HEK293T (cell line): ENCODE results near the gene MLF2.
A peak's percentile ranks its signal among the peaks of the same experiment; 100 is the strongest.

ENCODE experiments used
- CTCF ChIA-PET: fragments of 350-600 bp; formaldehyde crosslinking; extraction: SDS; loops from one replicate; lab custom pipeline; 2021; ENCODE audit warnings: antibody characterized with exemption, inconsistent platforms; lab: Yijun Ruan, JAX
- POLR2A ChIA-PET: fragments of 350-600 bp; formaldehyde crosslinking; extraction: SDS; loops from one replicate; lab custom pipeline; 2020; ENCODE audit warnings: antibody characterized with exemption, inconsistent platforms; lab: Yijun Ruan, JAX
- DNase-seq: peaks from one replicate; pipeline ENCODE4 v3.0.0; 2012; ENCODE audit warnings: mixed read lengths; ENCODE audit errors: extremely low spot score
- ARNT ChIP-seq: fragments of 450-650 bp; IDR thresholded peaks from 2 replicates; pipeline ENCODE4 v1.6.1; 2017; ENCODE audit warnings: mild to moderate bottlenecking
- BHLHE40 ChIP-seq: fragments of 450-650 bp; IDR thresholded peaks from 2 replicates; pipeline ENCODE4 v1.6.1; 2016; ENCODE audit warnings: mild to moderate bottlenecking, moderate library complexity, borderline replicate concordance
- CTBP1 ChIP-seq: fragments of 450-650 bp; IDR thresholded peaks from 2 replicates; pipeline ENCODE4 v1.6.1; 2016; ENCODE audit warnings: borderline replicate concordance
- ELF4 ChIP-seq: fragments of 450-650 bp; IDR thresholded peaks from 2 replicates; pipeline ENCODE4 v1.6.1; 2017; ENCODE audit warnings: antibody characterized with exemption
- FOXA1 ChIP-seq: fragments of 450-650 bp; IDR thresholded peaks from 2 replicates; pipeline ENCODE4 v1.6.1; 2016; ENCODE audit warnings: mild to moderate bottlenecking
- FOXK2 ChIP-seq: fragments of 450-650 bp; IDR thresholded peaks from 2 replicates; pipeline ENCODE4 v1.6.1; 2016; ENCODE audit warnings: mild to moderate bottlenecking
- FOXM1 ChIP-seq: fragments of 450-650 bp; IDR thresholded peaks from 2 replicates; pipeline ENCODE4 v1.6.1; 2017; ENCODE audit warnings: mild to moderate bottlenecking, borderline replicate concordance
- HDGF ChIP-seq: fragments of 450-650 bp; IDR thresholded peaks from 2 replicates; pipeline ENCODE4 v1.6.1; 2017; ENCODE audit warnings: antibody characterized with exemption, borderline replicate concordance
- L3MBTL2 ChIP-seq: fragments of 450-650 bp; conservative IDR thresholded peaks from 2 replicates; pipeline ENCODE4 v1.6.1; 2016; ENCODE audit warnings: mild to moderate bottlenecking
- LEF1 ChIP-seq: fragments of 450-650 bp; IDR thresholded peaks from 2 replicates; pipeline ENCODE4 v1.6.1; 2017; ENCODE audit warnings: mild to moderate bottlenecking, borderline replicate concordance
- NFRKB ChIP-seq: fragments of 450-650 bp; IDR thresholded peaks from 2 replicates; pipeline ENCODE4 v1.6.1; 2016; ENCODE audit warnings: mild to moderate bottlenecking, moderate library complexity
- SP1 ChIP-seq: fragments of 450-650 bp; IDR thresholded peaks from 2 replicates; pipeline ENCODE4 v1.6.1; 2017
- SUZ12 ChIP-seq: fragments of 450-650 bp; IDR thresholded peaks from 2 replicates; pipeline ENCODE4 v1.6.1; 2016; ENCODE audit warnings: mild to moderate bottlenecking
- TARDBP ChIP-seq: fragments of 450-650 bp; IDR thresholded peaks from 2 replicates; pipeline ENCODE4 v1.6.1; 2016
- ZNF384 ChIP-seq: fragments of 450-650 bp; IDR thresholded peaks from 2 replicates; pipeline ENCODE4 v1.6.1; 2016
- TF ChIP-seq, protein P1 (sequence below): fragments of 450-650 bp; IDR thresholded peaks from 2 replicates; pipeline ENCODE4 v1.6.1; 2016

The MLF2 gene

DNA sequence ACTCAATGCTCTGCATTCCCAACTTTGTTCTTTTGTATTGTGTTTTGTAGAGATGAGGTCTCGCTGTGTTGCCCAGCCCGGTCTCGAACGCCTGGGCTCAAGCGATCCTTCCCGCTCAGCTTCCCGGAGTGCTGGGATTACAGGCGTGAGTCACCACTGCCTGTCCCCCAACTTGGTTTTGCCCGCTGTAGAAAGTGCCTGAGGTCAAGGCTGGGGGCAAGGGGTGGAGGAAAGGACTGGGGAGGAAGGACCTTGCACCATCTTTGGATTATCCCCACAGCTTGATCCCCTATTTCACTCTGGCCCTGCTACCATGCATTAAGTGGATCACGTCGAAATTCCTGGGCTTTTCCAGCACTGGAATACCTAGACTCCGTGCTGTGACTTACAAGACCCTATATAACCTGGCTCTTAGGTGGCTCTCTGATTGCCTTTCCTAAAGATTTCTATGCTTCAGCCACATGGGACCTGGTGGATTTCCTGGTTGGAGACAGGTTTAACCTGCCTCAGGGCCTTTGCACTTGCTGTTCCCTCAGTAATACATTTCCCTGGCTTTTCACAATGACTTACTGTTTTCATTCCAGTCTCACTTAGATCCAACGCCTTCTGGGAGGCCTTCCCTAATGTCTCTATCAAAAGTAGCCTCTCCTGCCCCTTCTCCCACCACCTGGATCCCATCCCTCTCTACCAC lies 51.7 kb downstream of the MLF2 start:
- TF ChIP-seq BHLHE40: no peak
- ChIA-PET POLR2A (no interaction called here), CTCF (interaction anchor here (2.5 kb wide), 1 partner anchor 12 kb away, joined by 11 read pairs; the partner anchor contains the start of gene ZNF384)
- no peak for DNase-seq

DNA sequence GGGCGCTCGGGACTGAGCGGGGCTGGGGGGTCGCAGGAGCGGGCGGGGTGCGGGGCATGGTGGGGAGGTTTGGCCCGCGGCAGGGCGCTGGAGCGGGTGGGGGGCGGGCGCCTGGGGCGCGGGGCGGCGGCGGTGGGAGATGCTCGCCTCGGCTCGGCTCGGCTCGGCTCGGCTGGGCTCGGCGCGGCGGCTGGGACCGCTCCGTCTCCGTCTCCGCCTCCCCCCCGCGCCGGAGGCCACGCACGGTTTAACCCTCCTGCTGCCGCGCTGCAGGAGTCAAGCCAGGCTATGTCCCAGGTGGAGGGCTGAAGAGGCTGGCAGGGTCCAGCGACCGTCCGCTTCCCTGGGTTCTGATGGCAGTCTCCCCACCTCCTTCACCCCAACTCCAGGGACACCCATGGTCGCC lies 52.3 kb downstream of the MLF2 start, which contains the start of gene PIANP:
PIANP (minus strand) TSS at position 170 of the 406 bp plus-strand sequence. CDS start 2,754 bp downstream, outside the sequence.
- TF ChIP-seq FOXA1: no peak
- TF ChIP-seq L3MBTL2: no peak
- no peak for TF ChIP-seq FOXM1
- no peak for TF ChIP-seq SP1
- TF ChIP-seq, protein P1, sequence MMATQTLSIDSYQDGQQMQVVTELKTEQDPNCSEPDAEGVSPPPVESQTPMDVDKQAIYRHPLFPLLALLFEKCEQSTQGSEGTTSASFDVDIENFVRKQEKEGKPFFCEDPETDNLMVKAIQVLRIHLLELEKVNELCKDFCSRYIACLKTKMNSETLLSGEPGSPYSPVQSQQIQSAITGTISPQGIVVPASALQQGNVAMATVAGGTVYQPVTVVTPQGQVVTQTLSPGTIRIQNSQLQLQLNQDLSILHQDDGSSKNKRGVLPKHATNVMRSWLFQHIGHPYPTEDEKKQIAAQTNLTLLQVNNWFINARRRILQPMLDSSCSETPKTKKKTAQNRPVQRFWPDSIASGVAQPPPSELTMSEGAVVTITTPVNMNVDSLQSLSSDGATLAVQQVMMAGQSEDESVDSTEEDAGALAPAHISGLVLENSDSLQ: no peak
- TF ChIP-seq LEF1: no peak
- TF ChIP-seq FOXK2: no peak
- TF ChIP-seq ZNF384: no peak
- TF ChIP-seq SUZ12: no peak
- TF ChIP-seq HDGF: no peak
- TF ChIP-seq NFRKB: no peak
- TF ChIP-seq CTBP1: no peak
- no peak for TF ChIP-seq BHLHE40
- TF ChIP-seq TARDBP: no peak
- TF ChIP-seq ELF4: no peak
- DNase-seq: peak; percentile 61
- CTCF ChIA-PET: interaction anchor here (2.5 kb wide), 1 partner anchor 11 kb away, joined by 11 read pairs; the partner anchor contains the start of gene ZNF384
- POLR2A ChIA-PET: interaction anchor here (1.3 to 2.9 kb wide), 3 partner anchors 12 to 52 kb away, joined by 6 to 37 read pairs (median 12); partner anchors contain the start of genes COPS7A, MLF2 and ZNF384

DNA sequence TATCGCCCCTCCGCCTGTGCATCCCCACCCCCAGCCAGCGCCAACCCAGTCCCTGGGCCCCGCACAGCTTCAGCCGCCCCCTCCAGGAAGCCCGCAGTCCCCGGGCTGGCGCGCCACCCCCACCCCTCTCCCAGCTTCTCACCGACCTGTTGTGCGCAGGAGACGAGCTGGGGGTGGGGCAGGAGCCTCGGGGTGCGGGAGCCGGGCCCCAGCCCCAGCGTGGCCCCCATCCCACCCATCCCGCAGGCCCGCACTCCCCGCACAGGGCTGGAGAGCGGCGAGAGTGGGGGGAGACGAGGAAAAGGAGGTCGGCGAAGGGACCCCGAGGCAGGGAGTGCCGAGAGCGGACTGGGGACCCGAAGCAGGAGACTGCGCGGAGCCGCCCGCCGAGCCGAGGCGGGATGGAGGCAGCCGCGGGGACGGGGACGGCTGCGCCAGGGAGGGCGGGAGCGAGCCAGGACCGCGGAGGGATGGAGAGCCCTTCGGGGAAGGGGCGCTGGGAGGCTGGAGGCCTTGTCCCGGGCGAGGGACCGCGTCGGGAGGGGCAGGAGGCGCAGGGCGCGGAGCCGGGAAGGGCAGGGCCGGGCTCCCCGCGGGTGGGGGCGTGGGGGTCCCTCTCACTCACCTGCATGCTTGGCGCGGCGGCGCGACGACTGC lies 52.8 kb downstream of the MLF2 start:
- ChIA-PET CTCF (interaction anchor here (1.0 kb wide), 1 partner anchor 86 kb away, joined by 6 read pairs; no protein-coding TSS in a partner anchor), POLR2A (interaction anchor here (1.0 to 2.9 kb wide), 5 partner anchors 11 to 132 kb away, joined by 3 to 37 read pairs (median 6); partner anchors contain the start of genes COPS7A, MLF2, NOP2 and ZNF384)
- TF ChIP-seq ELF4 (no peak), LEF1 (no peak), TARDBP (no peak), SP1 (no peak), BHLHE40 (no peak), FOXK2 (no peak), CTBP1 (no peak), SUZ12 (no peak), ZNF384 (no peak)
- DNase-seq: no peak

DNA sequence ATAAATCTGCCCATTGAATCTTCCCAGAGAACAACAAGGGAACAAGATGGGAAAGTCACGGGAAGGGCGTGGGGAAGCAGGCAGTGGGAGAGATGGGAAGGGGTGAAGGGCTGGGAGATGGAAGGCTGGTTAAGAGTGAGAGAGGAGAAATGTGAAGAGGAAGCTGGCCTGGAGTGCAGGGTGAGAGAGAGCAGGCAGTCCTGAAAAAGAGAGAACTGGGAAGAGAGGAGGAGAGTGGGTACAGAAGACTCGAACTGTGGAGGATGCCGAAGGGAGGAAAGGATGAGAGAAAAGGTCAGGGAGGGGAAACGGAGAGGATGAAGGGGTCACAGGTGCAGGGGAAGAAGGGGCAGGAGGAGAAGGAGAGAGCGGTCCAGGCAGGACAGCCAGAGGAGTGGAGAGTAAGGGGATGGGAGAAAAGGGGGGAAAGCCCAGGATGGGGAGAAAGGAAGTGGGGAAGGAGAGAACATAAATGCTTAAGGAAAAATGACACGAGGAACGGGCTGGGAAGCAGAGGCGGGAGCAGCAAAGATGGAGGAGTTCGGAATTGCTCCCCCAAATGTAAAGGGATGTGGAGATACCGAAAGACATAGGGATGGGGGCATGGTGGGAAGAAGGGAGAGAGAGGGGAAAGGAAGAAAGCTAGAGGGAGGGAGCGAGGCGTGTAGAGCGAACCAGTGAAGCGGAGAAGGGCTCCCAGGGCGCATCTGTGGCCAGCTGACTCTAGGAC lies 53.5 kb downstream of the MLF2 start:
- no peak for TF ChIP-seq ZNF384
- no peak for TF ChIP-seq BHLHE40
- TF ChIP-seq ELF4: no peak
- TF ChIP-seq HDGF: no peak
- TF ChIP-seq NFRKB: no peak
- TF ChIP-seq CTBP1: no peak
- TF ChIP-seq FOXK2: no peak
- TF ChIP-seq L3MBTL2: no peak
- no peak for TF ChIP-seq ARNT
- no peak for TF ChIP-seq LEF1
- TF ChIP-seq FOXA1: no peak
- TF ChIP-seq TARDBP: no peak
- no peak for TF ChIP-seq SUZ12
- TF ChIP-seq, protein P1: no peak
- TF ChIP-seq SP1: no peak
- TF ChIP-seq FOXM1: no peak
- ChIA-PET CTCF (interaction anchor here (1.0 to 2.3 kb wide), 3 partner anchors 10 to 136 kb away, joined by 3 to 12 read pairs (median 6); partner anchors contain the start of gene ZNF384), POLR2A (interaction anchor here (1.0 to 2.9 kb wide), 6 partner anchors 10 to 131 kb away, joined by 3 to 37 read pairs (median 6); partner anchors contain the start of genes COPS7A, MLF2, NOP2 and ZNF384)
- no peak for DNase-seq

DNA sequence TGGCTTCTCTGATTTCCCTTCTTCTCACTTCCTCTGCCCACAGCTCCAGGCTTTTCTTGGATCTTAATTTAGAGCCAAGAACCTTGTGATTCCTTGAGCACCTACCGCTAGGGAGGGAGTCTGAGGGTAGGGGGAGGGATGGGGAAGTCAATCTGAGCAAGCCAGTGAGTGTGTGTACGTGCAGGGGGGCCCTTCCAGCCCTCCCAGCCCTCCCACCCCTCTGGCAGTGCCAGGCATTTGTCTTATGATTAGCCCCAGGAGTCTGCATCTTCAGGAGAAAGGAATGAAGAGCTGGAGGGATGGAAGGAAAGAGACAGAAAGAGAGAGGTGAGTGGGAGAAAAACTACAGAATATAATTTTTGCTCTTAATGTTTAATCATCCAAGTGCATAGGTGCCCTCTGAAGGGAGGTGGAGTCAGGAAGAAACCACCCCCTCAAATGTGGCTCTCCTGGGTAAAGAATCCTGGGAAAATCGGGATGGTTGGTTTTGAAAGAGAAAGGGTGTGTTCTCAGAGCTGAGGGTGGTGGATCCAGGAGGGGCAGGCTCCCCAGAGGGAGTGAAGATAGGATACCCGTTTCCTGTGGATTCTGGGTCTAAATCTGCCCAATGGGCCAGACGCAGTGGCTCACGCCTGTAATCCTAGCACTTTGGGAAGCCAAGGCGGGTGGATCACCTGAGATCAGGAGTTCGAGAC lies 54.4 kb downstream of the MLF2 start:
- TF ChIP-seq LEF1 (no peak), ELF4 (no peak), NFRKB (no peak), SP1 (no peak), FOXA1 (no peak), TARDBP (no peak)
- ChIA-PET CTCF (interaction anchor here (0.6 to 2.3 kb wide), 4 partner anchors 9 to 137 kb away, joined by 3 to 12 read pairs (median 3); partner anchors contain the start of genes LPAR5 and ZNF384), POLR2A (interaction anchor here (1.0 to 2.9 kb wide), 4 partner anchors 9 to 130 kb away, joined by 3 to 37 read pairs (median 6); partner anchors contain the start of genes COPS7A, MLF2, NOP2 and ZNF384)
- DNase-seq: no peak
